Measurements from ENCODE around the gene C6orf58.

Gene C6orf58

DNA sequence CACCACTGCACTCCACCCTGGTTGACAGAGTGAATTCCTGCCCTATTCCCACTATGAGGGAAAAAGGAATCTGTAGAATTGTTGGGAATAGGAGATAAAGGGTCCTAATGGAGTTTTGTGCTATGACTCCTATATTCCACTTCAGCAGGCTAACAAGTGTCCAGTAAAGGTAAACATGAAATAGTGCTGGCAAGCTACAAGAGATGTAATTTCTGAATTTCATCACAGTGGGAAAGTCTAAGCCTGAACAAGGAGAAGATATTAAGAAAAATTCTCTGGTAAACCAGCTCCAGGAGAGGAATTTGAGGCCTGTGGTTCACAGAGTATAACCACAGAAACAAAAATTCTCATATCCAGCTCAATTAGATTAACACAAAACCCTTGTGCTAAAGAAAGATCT, 10.3 kb upstream of the C6orf58 start:
- no peak for DNase-seq (ENCODE audit: low read depth in 2 of 2)
- H3K4me3 ChIP-seq (replicated peaks in 1 of 2; ENCODE audit: low read depth in 2 of 2, low read length in 2 of 2), result no peak overlapping the region
- TF ChIP-seq, protein P1, sequence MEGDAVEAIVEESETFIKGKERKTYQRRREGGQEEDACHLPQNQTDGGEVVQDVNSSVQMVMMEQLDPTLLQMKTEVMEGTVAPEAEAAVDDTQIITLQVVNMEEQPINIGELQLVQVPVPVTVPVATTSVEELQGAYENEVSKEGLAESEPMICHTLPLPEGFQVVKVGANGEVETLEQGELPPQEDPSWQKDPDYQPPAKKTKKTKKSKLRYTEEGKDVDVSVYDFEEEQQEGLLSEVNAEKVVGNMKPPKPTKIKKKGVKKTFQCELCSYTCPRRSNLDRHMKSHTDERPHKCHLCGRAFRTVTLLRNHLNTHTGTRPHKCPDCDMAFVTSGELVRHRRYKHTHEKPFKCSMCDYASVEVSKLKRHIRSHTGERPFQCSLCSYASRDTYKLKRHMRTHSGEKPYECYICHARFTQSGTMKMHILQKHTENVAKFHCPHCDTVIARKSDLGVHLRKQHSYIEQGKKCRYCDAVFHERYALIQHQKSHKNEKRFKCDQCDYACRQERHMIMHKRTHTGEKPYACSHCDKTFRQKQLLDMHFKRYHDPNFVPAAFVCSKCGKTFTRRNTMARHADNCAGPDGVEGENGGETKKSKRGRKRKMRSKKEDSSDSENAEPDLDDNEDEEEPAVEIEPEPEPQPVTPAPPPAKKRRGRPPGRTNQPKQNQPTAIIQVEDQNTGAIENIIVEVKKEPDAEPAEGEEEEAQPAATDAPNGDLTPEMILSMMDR (IDR thresholded peaks at IDR 0.05; ENCODE audit: low read depth, low read length), result no peak

DNA sequence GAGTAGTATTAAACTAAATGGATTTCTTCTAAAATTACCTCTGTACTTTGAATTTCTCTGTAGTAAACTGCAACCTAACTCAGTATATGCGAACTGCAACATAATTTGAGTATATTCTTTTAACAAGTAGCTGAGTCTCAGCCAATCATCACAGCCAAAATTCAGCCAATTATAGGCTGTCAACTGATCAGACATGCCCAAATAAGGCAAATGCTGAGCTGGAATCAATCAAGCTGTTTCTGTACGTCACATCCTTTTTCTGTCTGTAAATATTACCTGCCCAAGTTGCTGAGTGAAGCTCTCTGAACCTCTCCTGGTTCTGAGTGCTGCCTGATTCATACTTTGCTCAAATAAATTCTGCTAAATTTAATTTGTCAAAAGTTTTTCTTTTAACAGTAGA, 9.5 kb upstream of the C6orf58 start:
- no peak overlapping the region for H3K4me3 ChIP-seq (replicated peaks in 1 of 2; ENCODE audit: low read depth in 2 of 2, low read length in 2 of 2)
- no peak for DNase-seq (ENCODE audit: low read depth in 2 of 2)
- TF ChIP-seq, protein P1 (IDR thresholded peaks at IDR 0.05; ENCODE audit: low read depth, low read length), result no peak

DNA sequence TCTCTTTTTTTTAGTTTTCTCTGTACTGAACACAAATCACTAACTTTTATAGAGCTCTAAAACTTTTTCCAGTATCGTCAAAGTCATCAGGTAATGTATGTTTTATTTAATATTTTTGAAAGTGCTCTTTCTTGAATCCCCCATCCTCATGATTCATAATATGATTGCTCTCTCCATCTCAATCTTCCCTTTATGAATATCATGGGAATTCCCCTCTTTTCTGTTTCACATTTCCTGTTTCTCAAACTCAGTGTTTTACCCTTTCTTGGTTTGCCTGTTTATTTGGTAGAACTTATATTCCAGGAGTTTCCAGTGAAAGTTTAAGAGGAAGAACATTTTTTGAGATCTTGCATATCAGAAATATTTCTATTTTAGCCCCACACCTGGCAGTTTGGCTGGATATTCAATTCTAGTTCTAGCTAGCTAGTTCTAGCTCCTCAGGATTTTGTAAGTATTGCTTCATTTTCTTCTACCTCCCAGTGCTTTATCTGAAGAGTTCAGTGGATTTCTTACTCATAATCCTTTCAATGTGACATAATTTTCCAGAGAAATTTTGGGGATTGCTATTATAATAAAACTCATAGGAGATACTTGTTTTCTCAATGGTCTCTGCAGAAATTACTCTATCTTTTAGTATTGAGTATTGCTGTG, 6.1 kb upstream of the C6orf58 start:
- TF ChIP-seq, protein P1 (IDR thresholded peaks at IDR 0.05; ENCODE audit: low read depth, low read length), result no peak

DNA sequence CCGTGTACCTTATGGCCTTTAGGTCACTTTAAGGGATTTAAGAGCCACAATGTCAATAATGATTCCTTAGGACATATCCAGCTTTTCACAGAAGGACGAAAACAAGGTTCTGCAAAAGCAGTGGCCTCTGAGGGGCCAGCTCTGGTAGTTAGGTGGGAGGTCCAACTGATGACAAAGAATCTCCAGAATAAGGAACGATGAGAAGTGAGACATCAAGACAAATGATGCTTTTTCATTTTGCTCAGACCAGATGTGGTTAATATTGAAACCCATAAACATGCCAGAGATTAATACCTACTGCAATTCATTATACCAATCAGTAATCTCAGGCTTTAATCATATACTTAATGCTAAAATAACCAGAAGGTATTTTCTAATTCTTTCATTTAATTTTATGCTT, 1.9 kb downstream of the C6orf58 start:
- no peak for DNase-seq (ENCODE audit: low read depth in 2 of 2)
- TF ChIP-seq, protein P1 (IDR thresholded peaks at IDR 0.05; ENCODE audit: low read depth, low read length), result no peak
- H3K4me3 ChIP-seq (replicated peaks in 1 of 2; ENCODE audit: low read depth in 2 of 2, low read length in 2 of 2), result no peak overlapping the region

More for the DNA sequence above, 6.1 kb upstream of the C6orf58 start:
- peak; percentile 4 to 55 for DNase-seq (ENCODE audit: low read depth in 2 of 2)
- no peak overlapping the region for H3K4me3 ChIP-seq (replicated peaks in 1 of 2; ENCODE audit: low read depth in 2 of 2, low read length in 2 of 2)

DNA sequence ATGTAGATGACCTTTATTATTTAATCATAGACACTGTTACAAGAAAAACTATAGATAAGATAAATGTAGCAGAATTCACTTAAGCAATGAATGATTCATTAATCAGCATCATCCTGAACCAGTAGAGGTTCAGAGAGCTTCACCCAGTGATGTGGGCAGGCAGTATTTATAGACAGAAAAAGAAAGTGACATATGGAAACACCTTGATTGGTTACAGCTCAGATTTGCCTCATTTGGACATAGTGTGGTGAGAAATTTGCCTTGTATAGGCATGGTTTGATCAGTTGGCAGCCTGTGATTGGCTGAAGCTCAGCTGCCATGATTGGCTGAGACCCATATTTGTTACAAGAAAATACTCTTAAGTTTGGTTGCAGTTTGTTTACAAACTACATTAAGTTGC, 4.6 kb downstream of the C6orf58 start:
- H3K4me3 ChIP-seq (replicated peaks in 1 of 2; ENCODE audit: low read depth in 2 of 2, low read length in 2 of 2), result no peak overlapping the region
- DNase-seq (ENCODE audit: low read depth in 2 of 2), result no peak
- TF ChIP-seq, protein P1 (IDR thresholded peaks at IDR 0.05; ENCODE audit: low read depth, low read length), result no peak

DNA sequence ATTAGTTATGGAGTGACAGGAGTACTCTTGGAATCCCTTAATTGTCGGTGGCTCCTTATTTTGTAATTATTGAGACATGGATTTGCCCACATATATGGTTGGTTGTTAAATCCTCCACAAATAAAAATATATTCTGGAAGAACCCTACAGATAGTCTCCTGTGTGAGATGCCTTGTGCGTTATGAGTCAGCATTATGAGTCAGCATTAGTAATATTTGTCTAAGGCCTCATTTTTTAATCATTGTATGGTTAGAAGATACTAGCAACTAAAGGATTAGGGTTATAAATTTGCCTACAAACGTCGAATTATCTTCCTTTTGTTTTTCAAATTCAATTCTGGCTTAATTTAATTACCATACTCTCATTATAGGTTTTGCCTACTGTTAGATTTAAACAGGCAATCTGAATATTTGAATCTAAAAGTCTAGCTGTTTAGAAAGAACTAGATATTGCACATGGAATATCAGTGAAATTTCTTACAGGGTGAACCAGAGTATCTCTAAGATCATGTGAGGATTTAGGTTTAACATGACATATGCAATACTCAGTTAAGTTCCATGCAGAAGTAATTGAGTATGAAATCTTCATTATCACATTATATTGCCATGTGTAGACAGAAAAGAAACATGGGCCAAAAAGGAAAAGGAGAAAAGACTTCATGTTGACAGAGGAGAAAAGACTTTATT, 5.9 kb downstream of the C6orf58 start:
- peak; percentile 50 to 87 for DNase-seq (ENCODE audit: low read depth in 2 of 2)
- no peak overlapping the region for H3K4me3 ChIP-seq (replicated peaks in 1 of 2; ENCODE audit: low read depth in 2 of 2, low read length in 2 of 2)
- TF ChIP-seq, protein P1 (IDR thresholded peaks at IDR 0.05; ENCODE audit: low read depth, low read length), result no peak

Measured in cardiac fibroblast (primary cell).